Activated naive CD4-positive, alpha-beta T cell treated with anti-CD3 and anti-CD28 coated beads, Interleukin-2, amount 50 U/mL, for 24 hours (primary cell): ENCODE results near the gene VAV3.

Source experiments
- H3K27ac Mint-ChIP-seq: one replicate; pipeline ENCODE4 v1.8.0; 2021; ENCODE audit warnings: mild to moderate bottlenecking, mixed read lengths
- H3K27me3 Mint-ChIP-seq: one replicate; pipeline ENCODE4 v1.8.0; 2021; ENCODE audit warnings: mixed read lengths
- H3K36me3 Mint-ChIP-seq: one replicate; pipeline ENCODE4 v1.8.0; 2021; ENCODE audit warnings: mixed read lengths
- H3K4me1 Mint-ChIP-seq: one replicate; pipeline ENCODE4 v1.8.0; 2021; ENCODE audit warnings: mixed read lengths
- H3K4me3 Mint-ChIP-seq: one replicate; pipeline ENCODE4 v1.8.0; 2021; ENCODE audit warnings: mild to moderate bottlenecking, mixed read lengths
- H3K9me3 Mint-ChIP-seq: one replicate; pipeline ENCODE4 v1.8.0; 2021; ENCODE audit warnings: mixed read lengths

VAV3 gene

DNA sequence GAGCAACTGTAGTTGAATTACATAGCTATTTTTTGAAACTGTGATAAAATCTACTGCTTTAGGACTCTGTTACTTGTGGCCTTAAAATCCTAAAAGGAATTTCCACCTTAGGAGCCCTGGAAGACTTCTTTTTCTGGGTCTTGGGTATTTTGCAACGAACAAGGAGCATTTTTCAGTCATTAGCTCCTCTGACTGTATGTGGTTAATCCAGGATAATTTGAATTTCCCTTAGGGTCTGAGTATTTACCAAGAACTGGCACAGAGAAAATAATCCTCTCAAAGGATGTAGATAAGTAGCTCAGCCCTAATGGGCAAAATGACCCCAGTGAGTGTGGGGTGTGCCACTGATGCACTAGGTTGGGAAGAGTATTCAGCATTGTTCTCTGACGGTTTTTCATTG is 170.4 kb downstream of the VAV3 start:
- Mint-ChIP-seq H3K4me3 (no peak overlapping the region), H3K27ac (peak overlapping the region; percentile 19), H3K9me3 (no peaks in the 10 kb centered on the region), H3K4me1 (peaks cover 52% of the 10 kb centered on the region), H3K36me3 (no peaks in the 10 kb centered on the region), H3K27me3 (no peaks in the 10 kb centered on the region)

DNA sequence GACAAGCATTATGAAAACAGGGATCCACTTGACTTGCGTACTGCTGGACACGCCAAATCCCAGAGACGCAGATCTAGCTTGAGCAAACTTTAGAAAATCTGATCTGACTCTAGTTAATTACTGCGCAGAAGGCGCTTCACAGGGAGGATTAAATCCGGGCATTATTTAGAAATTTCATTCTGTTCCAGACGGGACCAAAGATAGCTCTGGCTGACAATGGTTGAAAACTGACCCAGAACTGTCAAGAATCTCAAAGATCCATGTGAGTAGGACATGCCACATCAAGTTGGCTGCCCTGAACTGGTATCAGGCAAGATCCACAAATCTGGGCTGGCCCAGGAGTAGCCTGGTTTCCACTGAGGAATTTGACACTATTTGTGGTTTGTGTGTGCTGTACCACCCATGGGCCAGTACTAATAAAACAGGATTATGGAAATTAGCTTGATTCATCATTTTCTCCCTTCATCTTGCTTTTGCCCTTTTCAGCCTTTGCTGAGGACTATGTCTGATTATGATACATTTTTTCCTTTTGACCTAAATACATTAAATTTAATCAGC is 171.0 kb downstream of the VAV3 start:
- Mint-ChIP-seq H3K36me3 (no peaks in the 10 kb centered on the region), H3K27ac (peak overlapping the region; percentile 67), H3K4me1 (peaks cover 55% of the 10 kb centered on the region), H3K9me3 (no peaks in the 10 kb centered on the region), H3K4me3 (no peak overlapping the region), H3K27me3 (no peaks in the 10 kb centered on the region)

DNA sequence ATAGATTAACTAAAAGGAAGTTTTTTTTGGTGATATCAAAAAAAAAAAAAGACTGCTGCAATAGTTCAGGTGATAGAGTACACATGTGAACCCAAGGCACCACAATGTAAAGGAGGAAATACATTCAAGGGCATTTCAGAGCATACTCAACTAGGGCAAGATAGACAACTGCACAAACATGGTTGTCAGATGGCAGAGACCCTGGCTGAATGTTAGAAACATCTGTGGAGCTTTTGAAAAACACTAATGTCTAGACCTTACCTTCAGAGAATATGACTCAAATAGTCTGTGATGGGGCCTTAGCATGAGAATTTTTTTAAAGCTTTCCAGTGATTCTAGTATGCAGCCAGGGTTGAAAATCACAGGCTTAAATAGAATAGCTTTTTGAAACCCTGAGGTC is 173.6 kb downstream of the VAV3 start:
- Mint-ChIP-seq H3K9me3 (no peaks in the 10 kb centered on the region), H3K36me3 (no peaks in the 10 kb centered on the region), H3K27me3 (no peaks in the 10 kb centered on the region), H3K27ac (peak overlapping the region; percentile 78), H3K4me3 (no peak overlapping the region), H3K4me1 (peaks cover 80% of the 10 kb centered on the region)

DNA sequence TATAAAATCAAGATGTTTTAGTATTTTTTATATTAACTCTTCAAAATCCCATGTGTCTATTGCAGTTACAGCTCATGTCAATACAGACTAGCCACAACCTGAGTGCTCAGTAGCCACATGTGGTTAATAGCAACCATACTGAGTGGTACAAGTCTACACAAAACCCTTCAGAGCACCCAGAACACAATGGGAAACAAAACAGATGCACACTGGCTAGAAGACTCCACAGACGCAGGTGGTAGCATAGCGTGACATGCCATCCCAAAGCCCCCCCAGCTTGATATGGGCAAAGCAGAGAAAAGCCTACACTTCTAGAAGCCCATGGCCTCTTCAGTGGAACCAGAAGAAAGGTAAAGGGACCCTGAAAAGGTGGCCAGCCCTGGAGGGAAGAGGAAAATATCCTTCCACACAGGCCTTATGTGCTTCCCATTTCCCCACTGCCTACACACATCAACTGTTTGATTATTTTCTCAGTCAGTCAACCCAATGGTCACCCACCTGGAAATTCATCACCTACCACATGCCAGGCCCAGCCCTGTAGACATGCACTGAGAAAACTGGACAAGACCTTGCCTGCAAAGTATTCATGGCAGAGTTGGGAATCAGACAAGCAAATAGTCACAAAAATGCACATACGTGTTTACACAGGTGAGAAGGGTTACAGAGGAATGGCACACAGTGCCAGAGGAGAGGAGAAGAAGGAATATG is 175.0 kb downstream of the VAV3 start:
- H3K27me3 Mint-ChIP-seq = no peaks in the 10 kb centered on the region
- no peaks in the 10 kb centered on the region for H3K36me3 Mint-ChIP-seq
- H3K4me3 Mint-ChIP-seq = no peak overlapping the region
- H3K27ac Mint-ChIP-seq = peak overlapping the region; percentile 26
- peaks cover 80% of the 10 kb centered on the region for H3K4me1 Mint-ChIP-seq
- no peaks in the 10 kb centered on the region for H3K9me3 Mint-ChIP-seq

DNA sequence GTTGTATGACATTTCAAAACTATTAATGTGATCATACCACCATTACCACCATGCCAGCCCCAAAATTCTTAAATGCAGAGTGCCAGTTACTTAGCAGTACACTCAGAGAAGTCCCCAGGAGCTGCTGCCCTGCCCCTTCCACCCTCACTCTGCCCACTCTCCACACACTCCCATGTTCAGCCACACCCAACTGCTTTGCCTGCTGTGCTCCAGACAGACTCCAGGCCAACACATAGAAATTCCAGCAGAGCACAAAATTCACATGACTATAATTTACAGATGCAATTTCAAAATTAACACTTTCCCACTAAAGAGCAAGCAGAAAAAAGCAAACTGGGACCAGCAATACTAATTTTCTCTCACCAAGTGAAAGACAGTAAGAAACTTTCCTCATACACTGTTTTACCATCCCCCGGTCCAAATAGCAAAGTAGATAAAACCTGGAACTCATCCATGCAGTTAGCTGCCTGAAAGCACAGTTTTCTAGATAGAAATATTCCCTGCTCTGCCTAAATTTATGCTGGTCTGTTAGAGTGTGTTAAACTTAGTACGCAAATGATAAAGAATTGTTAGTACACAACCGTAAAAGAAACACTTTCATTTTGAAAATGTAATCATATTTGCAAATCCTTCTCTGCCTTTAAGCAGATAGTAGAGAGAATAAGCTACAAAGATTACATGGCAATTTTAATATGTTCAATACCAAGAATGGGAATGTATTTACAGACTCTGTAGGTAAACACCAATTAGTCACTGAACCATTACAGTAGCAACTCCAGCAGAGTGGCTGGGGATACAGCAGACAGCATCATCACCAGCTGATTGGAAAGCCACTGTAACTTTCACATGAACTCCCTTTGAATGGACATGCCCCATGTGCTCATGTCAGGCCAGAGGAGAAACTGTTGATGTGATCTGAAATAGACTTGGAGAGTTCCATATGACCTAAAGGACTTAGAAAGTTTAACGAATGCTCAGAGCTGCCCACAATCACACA is 176.5 kb downstream of the VAV3 start:
- no peaks in the 10 kb centered on the region for H3K27me3 Mint-ChIP-seq
- no peak overlapping the region for H3K4me3 Mint-ChIP-seq
- no peaks in the 10 kb centered on the region for H3K36me3 Mint-ChIP-seq
- H3K4me1 Mint-ChIP-seq = peaks cover 75% of the 10 kb centered on the region
- no peaks in the 10 kb centered on the region for H3K9me3 Mint-ChIP-seq
- peak overlapping the region; percentile 68 for H3K27ac Mint-ChIP-seq

DNA sequence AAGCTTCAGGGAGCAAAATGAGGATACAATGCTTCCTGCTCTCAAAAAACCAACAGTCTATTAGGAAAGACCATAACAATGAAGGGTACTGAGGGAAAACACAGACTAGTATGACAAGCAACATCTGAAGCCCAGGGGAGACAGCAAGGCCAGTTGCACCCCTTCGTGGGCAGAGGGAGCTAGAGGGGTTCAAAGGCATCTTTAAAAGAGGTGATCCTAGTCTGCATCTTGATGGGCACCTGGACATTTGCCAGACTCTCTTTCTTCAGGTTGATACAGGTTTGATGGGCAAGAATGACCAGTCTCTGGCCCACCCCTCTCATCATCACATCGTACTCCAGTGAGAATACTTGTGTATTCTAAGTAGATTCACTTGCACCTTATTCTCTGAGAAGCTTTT is 177.7 kb downstream of the VAV3 start:
- Mint-ChIP-seq H3K27me3 (no peaks in the 10 kb centered on the region), H3K4me1 (peaks cover 70% of the 10 kb centered on the region), H3K27ac (peak overlapping the region; percentile 80), H3K36me3 (no peaks in the 10 kb centered on the region), H3K9me3 (no peaks in the 10 kb centered on the region), H3K4me3 (peak overlapping the region; percentile 47)

DNA sequence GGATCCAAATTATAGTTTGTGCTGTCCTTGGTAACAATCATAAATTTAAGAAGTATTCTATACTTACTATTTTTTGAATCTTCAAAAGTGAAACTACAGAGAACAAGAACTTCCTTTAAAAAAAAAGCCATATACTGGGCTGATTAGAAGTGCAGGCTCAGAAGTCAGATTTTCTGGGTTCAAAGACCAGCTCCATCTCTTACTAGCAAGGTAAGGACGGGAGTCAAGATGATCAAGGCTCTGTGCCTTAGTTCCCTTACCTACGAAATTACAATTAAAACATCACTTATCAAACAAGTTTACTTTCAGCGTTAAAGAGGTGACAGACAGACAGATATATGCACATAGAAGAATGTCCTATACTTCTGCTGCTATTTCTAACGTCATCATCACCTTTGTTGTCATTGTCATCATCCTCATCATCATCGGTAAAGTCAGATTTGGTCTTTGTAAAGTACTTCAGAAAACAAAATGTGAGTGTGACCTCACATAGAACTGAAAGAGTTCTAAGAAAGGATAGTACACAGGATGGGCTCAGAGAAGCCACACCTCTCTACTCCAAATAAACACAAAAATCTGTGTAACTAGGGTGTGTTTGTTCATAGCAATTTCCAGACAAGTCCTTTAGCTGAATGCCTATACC is 178.7 kb downstream of the VAV3 start:
- peaks cover 71% of the 10 kb centered on the region for H3K4me1 Mint-ChIP-seq
- H3K4me3 Mint-ChIP-seq = peak overlapping the region; percentile 71
- no peaks in the 10 kb centered on the region for H3K36me3 Mint-ChIP-seq
- no peaks in the 10 kb centered on the region for H3K27me3 Mint-ChIP-seq
- H3K9me3 Mint-ChIP-seq = no peaks in the 10 kb centered on the region
- peak overlapping the region; percentile 80 for H3K27ac Mint-ChIP-seq

DNA sequence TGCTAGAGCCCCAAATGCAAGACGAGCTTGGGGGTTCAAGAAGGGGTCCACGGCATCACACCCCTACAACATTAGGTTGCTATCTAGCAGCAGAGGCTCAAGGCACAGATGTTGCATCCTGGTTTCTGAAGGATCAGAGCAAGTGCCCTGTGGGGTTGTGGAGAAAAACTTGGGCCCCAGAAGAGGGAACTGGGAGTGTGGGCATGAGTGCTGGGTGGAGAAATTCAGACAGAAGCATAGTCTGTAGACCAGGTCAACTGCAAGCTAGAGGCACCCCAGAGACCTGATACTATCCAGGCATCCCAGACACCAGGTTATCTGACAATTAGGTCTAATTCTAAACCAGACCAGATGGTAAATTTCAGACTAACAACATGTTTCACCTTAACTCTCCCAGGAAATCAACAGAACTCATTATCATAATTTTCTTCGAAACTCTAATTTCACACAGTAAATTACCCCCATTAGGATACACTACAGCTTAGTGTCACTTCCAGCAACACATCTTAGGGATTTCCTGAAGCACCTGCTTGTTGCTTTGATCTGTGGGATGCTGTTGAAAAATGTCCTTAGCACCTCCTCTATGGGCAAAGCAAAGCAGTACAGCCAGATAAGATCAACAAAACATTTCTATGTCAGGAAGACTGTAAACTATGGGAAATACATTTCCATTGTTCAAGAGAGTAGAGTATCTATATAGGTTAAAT is 179.3 kb downstream of the VAV3 start:
- H3K4me3 Mint-ChIP-seq = peak overlapping the region; percentile 71
- H3K9me3 Mint-ChIP-seq = no peaks in the 10 kb centered on the region
- peaks cover 65% of the 10 kb centered on the region for H3K4me1 Mint-ChIP-seq
- no peaks in the 10 kb centered on the region for H3K27me3 Mint-ChIP-seq
- H3K36me3 Mint-ChIP-seq = no peaks in the 10 kb centered on the region
- peak overlapping the region; percentile 86 for H3K27ac Mint-ChIP-seq

DNA sequence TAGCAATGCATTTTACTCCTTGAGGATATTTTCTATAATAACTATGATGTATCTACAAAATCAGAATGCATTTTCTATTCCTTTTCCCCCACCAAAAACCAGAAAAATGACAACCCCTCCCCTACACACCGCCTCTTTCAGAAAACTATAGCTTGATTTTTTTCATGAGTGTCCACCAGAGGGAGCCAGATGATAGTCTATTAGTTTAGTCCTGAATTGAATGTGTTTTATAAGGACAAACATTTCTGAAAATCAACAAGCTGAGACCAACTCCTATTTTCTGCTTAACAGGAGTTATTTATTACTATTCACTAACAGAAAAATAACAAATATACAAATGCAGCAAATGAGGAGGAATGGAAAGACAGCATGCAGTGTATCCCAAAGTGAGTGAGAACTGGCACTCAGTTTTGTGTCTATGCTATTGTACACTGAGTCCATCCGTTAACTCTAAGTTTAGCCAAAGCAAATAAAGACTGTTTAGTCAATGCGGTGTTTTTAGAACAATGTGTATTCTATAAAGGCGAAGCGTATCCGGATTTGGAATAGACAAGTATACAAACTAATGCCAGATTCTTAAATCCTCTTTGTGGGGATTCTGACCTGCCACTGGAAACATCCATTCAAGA is 182.6 kb downstream of the VAV3 start:
- Mint-ChIP-seq H3K27me3 (no peaks in the 10 kb centered on the region), H3K4me3 (no peak overlapping the region), H3K27ac (no peak overlapping the region), H3K36me3 (no peaks in the 10 kb centered on the region), H3K9me3 (no peaks in the 10 kb centered on the region), H3K4me1 (peaks cover 39% of the 10 kb centered on the region)

DNA sequence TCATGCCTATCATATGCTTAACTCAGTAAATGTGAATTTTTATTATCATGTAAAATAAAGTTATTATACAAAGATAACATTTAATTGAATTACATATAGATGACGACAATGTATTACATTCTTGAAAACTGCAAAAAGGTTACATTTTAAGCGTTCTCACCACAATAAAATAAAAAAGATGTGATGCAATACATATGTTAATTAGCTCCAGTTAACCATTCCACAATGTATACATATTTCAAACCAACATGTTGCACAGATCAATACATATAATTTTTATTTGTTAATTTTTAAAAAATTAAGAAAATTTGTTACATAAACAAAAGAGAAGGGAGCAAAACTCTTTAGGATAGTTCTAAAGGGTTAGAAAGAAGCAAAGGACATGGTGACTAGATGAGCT is 183.7 kb downstream of the VAV3 start:
- H3K9me3 Mint-ChIP-seq = no peaks in the 10 kb centered on the region
- no peak overlapping the region for H3K27ac Mint-ChIP-seq
- no peak overlapping the region for H3K4me3 Mint-ChIP-seq
- no peaks in the 10 kb centered on the region for H3K36me3 Mint-ChIP-seq
- H3K4me1 Mint-ChIP-seq = peaks cover 28% of the 10 kb centered on the region
- H3K27me3 Mint-ChIP-seq = no peaks in the 10 kb centered on the region

DNA sequence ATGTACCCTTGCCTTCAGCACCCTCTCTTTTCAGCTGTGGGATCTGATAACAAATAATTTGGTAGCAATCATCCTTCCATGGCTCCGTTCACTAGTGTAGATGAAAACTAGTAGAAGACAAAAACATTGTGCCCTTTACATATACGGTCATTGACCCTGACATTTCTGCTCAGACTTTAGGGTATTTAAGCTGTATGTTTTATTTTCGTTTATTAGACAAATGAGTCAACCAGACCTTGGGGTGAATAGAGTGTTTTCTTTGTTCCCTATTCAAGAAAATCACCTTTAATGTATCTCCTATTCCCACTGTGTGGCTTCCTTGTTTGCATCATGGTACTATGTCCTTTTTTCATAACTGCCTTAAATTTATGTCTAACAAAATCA is 187.3 kb downstream of the VAV3 start:
- no peaks in the 10 kb centered on the region for H3K9me3 Mint-ChIP-seq
- no peaks in the 10 kb centered on the region for H3K36me3 Mint-ChIP-seq
- no peaks in the 10 kb centered on the region for H3K27me3 Mint-ChIP-seq
- H3K4me1 Mint-ChIP-seq = peaks cover 5% of the 10 kb centered on the region
- H3K27ac Mint-ChIP-seq = no peak overlapping the region
- no peak overlapping the region for H3K4me3 Mint-ChIP-seq

DNA sequence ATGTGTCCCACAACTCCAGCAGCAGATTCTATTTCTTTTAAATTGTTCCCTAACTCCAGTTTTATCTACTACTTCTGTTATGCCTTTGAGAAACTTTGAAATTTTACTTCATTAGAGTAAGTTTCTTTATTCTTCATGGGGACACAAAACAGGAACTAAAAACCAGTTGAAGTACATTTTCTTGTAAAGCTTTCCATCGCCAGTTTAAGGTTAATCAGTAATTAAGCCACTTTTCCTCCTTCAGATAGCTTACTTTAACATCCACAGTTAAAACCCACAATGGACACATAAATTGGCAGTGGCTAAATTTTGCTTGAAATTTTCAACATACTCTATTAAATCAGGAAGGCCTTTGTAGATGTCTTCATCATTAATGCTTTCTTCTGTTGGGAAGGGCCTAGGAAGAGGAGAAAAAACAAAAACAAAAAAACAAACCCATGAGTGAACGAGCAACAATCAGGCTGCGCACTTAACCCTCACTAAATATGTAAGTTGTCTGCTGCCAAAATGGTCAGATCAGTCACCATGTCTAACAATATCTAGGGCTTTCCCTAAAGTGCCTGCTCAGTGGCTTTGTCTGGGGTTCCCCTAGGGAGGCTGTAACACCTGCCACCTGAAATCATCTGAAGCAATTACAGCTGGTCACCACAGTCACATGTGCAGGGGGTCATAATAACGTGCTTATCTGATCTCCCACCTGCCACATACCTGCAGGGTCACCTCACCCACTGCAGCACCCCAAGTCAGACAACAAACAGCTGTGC is 187.9 kb downstream of the VAV3 start:
- Mint-ChIP-seq H3K27me3 (no peaks in the 10 kb centered on the region), H3K4me1 (peaks cover 1% of the 10 kb centered on the region), H3K27ac (no peak overlapping the region), H3K9me3 (no peaks in the 10 kb centered on the region), H3K4me3 (no peak overlapping the region), H3K36me3 (no peaks in the 10 kb centered on the region)

DNA sequence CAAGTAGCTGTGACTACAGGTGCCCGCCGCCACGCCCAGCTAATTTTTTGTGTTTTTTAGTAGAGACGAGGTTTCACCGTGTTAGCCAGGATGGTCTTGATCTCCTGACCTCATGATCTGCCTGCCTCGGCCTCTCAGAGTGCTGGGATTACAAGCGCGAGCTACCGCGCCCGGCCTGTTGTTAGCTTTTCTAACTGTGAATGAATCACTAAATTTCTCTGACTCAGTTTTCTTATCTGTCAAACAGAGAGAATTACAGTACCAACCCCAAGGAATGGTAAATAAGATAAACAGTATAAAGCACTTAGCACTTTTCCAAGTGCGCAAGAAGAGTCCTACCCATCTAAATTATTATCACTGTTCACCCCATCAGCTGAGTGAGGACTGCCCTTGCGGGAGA is 193.6 kb downstream of the VAV3 start:
- Mint-ChIP-seq H3K27ac (no peak overlapping the region), H3K27me3 (no peaks in the 10 kb centered on the region), H3K9me3 (no peaks in the 10 kb centered on the region), H3K36me3 (peaks cover 14% of the 10 kb centered on the region), H3K4me1 (no peaks in the 10 kb centered on the region), H3K4me3 (no peak overlapping the region)

DNA sequence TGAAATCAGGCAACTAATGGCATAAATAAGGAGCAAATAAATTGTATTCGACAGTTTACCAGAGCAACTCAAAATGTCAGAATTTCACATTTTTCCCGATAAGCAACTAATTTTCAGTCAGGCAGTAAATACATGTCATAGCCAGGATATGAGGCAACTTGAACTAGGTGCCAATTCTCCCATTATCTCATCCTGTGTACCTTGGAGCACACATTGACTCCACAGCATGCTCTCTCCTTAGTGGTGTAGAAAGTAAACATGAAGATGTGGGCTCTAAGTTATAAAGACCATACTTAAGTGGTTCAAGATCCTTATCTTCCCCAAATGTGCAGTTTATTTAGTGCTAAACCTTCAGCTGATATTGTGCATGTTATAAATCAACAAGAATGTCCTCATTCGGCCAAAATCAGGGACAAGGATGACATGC is 197.8 kb downstream of the VAV3 start:
- no peak overlapping the region for H3K27ac Mint-ChIP-seq
- no peaks in the 10 kb centered on the region for H3K27me3 Mint-ChIP-seq
- no peaks in the 10 kb centered on the region for H3K4me1 Mint-ChIP-seq

More for the DNA sequence above, 197.8 kb downstream of the VAV3 start:
- no peaks in the 10 kb centered on the region for H3K9me3 Mint-ChIP-seq
- H3K36me3 Mint-ChIP-seq = peaks cover 14% of the 10 kb centered on the region
- H3K4me3 Mint-ChIP-seq = no peak overlapping the region
